Stimulated activated CD8-positive, alpha-beta memory T cell treated with anti-CD3 and anti-CD28 coated beads, Interleukin-4, amount 100 ng/mL, for 48 hours (primary cell): ENCODE data around the gene CIRBP.
"Not testable (repeated sequence)": the region's sequence is repeated elsewhere in the genome, so short reads cannot be mapped to it uniquely, and the experiment has no call there.

ENCODE experiments used
- DNase-seq: peaks from one replicate; pipeline ENCODE4 v3.0.0-alpha.2; 2020

CIRBP gene

DNA sequence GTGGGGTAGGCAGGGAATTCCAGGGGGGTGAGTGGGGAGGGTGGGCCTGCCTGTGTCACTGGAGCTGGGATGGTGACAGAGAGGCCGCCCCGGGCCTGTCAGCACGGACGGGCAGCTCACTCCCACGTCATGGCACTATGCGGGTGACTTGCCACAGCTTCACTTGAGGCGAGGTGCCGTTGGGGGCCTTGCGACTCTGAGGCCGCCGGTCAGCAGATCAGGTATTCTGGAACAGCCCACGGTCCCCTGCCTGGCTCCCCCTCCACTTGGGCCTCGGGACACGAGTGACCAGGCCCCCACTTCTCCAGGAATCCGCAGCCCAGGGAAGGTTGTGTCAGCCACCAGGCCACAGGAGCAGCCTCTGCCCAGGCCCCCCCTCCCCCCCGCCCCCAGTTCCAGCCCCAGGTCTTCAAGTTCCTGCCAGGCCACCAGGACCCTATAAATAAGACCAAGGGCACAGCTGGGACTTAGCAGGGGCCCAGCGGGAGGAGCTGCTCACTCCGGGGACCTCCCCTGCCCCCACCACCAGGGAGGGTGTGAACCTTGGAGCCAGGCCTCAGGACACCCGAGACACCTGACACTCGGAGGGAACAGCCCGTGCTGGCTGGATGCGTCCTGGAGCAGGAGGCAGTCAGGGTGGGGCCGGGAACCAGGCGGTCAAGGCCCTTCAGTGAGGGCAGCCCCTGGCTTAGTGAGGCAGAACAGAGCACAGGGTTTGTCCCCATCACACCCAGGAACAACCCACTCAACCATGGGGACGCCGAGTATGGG lies 23.5 kb upstream of the CIRBP start:
- no peak for DNase-seq

DNA sequence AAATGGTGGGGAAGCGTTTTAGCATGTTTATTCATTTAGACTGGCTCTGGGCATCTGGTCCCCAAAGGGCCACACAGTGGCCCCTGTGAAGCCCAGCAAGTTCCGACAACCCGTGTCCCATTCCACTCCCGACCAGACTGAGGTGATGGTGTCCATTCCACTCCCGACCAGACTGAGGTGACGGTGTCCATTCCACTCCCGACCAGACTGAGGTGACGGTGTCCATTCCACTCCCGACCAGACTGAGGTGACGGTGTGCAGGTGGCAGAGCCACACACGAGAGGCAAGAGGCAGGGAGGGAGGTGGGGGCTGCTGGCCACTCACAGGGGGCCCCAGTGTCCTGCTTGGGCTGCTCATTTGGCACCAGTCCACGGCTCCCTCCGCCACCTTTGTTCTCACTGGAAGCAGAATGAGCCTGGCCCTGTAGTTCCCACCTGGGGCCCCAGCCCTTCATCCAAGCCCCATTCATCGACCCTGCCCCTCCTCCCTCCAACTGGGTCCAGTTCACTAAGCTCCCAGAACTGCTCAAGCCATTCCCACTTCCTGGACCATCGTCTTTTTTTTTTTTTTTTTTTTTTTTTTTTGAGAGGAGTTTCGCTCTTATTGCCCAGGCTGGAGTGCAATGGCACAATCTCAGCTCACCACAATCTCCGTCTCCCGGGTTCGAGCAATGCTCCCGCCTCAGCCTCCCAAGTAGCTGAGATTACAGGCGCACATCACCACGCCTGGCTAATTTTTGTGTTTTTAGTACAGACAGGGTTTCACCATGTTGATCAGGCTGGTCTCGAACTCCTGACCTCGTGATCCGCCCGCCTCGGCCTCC lies 22.7 kb upstream of the CIRBP start:
- not testable (repeated sequence) for DNase-seq

DNA sequence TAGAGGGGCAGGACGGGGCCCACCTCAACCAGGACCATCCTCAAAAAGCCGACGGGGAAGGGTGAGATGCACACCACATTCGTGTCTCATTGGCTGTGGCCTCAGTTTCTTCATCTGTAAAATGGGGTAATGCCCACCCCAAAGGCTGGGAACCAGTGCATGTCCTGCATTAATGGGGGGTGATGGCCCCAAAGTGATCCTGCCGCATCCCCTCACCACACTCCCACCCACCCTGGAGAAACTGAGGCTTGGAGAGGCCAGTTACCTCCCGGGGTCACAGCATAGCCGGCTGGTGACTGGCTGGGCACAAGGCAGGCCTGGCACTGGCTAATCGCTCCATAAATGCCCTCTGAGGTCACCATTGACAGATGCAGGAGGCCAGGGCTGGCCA lies 21.4 kb upstream of the CIRBP start:
- no peak for DNase-seq

DNA sequence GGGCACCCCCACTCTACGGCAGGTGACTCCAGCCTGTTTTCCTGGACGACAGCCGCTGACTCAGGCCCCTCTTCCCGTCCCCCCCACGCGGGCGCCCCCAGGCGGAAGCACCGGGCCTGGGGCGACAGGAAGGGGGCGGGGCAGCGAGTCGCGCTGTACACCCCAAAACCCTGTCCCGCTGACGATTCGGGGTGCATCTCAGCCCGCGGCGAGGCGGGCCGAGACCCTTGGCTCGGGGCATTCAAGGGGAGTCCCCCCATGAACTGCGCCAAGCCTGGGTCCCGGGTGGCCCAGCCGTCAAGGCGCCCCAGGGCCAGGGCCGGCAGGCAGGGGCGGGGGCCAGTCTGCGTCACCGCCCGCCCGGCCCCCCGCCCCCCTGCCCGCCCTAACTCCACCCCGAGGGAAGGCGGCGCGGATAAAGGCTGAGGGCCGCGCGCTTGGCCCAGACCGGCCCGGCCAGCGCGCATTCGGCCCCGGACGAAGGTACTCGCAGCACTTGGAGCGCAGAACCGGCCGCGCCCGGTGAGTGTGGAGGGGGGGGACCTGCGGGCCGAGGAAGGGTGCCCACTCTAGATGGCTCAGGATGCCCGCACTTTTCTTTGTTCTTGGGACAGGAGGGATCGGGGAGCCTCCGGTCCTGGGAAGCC lies 20.9 kb upstream of the CIRBP start, which contains the start of gene MIDN:
Gene MIDN, plus strand, starts transcription at position 445 of the 647 bp plus-strand sequence. CDS start 1,714 bp downstream, outside the sequence.
- peak; percentile 82 for DNase-seq

DNA sequence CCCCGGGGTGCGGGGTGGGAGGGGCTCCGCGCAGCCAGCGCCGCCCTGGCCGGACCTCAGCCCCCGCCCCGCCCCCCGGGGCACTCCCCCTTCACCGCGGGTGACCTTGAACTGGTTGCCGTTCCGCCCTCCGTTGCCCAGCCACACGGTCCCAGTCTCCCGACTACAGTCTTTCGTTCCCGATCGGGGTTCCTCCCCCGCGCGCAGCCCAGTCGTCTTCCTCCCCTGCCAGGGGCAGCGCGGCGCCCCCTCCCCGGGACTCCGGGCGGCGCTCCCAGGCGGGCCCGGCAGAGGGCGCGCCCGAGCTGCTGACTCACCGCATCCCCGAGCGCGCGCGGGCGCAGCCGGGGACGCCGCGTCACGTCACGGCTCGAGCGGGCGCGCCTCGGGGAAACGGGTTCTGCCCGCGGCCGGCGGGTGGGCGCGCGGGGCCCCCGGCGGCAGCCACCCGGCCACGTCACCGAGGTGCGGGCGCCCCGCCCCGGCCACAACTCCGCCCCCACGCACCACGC lies 20.3 kb upstream of the CIRBP start:
- peak; percentile 86 for DNase-seq

DNA sequence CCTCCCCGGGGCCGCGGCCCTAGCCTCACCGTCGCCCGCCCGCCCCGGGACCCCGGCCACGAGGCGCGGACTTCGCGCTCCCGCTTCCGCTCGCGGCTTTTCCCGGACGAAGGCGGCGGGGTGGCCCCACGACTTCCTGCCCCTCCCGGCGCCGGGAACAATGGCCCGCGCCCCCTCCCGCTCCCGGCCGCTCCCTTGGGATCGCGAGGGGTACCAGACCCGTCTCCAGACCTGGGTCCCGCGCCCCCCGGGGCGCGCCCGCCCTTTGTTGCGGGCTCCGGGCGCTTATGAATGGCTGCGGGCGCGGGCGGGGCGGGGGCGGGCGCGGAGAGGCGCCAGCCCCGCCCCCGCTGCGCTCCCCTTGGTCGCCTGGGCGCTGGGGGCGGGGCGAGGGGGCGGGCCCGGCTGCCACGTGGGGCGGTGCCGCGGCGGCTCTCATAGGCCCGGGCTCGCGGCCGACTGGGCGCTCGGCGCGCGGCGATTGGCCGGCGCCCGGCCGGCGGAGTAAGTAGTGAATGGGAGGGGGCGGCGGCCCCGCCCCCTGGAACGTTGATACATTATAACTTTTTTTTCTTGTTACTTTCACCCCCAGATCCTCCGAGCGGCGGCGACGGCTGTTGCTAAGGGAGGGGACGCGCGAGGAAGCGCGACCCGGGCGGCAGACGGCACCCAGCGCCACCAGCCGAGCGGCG lies 19.7 kb upstream of the CIRBP start:
- DNase-seq: peak; percentile 91

DNA sequence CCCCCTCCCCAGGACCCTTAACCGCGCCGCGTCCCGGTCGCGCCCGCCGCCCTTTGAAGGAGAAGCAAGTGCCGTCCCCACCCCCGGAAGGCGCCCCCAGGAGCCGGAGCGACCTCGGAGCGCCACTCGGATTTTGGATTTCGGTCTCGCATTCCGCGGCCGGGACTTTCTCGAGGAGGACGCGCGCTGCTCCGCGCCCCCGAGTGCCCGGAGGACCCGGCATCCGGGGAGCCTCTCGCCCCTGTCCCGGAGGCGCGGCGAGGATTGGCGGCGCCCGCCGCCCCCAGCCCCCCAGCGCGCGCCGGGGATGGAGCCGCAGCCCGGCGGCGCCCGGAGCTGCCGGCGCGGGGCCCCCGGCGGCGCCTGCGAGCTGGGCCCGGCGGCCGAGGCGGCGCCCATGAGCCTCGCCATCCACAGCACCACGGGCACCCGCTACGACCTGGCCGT lies 19.1 kb upstream of the CIRBP start:
- no peak for DNase-seq

DNA sequence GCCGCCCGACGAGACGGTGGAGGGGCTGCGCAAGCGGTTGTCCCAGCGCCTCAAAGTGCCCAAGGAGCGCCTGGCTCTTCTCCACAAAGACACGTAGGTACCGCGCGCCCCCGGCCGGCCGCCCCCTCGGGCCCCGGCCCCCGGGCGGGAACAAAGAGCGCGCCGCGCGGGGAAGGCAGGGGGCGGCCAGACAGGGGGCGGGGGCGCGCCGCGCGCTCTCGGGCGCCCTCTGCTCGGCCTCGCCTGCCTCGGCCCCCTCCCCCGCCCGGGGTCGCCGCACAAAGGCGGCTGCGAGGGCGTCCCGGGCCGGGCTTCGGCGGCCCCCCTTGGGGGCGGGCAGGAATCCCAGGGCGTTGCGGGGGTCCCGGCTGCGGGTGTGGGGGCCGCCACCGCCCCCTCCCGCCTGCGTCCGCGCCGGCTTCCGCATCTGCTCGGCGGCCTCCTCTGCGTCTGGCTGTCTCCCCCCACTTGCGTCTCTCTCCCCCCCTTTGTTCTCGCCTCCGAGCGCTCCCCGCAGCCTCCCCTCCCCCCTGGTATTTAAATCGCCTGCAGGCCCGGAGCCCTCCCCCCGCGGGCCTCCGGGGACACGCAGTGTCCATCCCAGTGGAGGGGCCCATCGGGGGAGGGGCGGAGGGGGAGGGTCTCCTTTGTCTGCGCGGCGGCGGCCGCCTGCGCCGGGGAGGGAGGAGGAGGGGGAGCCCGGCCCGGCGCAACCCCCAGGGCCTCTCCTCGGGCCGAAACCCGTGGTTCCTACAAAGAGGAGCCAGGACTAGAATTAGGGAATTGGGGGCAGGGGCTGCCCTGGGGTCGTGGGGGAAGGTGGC lies 18.5 kb upstream of the CIRBP start:
- no peak for DNase-seq

DNA sequence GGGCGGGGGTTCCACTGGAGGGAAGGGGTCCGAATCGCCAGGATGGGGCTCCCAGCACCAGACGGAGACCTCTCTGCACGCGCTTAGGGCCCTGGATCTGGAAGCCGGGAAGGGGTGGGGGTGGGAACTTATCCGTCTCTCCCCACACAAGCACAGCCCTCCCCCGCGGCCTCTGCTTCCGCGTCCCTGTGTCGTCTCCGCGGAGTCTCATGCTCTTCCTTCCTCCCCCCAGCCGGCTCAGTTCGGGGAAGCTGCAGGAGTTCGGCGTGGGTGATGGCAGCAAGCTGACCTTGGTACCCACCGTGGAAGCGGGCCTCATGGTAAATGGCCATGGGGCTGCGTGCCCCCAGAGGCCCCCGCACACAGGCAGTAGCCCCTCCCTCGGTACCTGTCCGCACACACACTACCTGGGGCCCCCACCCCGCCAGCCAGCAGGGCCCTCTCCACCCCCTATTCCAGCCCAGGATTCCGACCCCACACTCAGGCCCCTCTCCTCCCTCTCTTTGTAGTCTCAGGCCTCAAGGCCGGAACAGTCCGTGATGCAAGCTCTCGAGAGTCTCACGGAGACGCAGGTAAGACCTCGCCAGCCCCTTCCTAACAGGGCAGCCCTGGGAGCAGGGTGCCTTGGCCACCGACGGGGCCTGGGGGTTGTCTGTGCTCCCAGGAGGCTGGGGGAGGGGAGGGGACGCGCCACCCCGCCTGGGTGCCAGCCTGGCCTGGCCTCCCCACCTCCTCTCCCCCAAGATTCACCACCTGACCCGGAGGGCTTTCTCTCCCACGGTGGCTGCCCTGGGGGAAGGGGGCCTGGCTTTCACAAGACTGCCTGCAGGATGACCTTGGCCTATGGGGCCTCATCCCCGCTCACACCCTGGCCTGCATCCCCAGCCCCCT lies 17.6 kb upstream of the CIRBP start:
- DNase-seq: peak; percentile 76

DNA sequence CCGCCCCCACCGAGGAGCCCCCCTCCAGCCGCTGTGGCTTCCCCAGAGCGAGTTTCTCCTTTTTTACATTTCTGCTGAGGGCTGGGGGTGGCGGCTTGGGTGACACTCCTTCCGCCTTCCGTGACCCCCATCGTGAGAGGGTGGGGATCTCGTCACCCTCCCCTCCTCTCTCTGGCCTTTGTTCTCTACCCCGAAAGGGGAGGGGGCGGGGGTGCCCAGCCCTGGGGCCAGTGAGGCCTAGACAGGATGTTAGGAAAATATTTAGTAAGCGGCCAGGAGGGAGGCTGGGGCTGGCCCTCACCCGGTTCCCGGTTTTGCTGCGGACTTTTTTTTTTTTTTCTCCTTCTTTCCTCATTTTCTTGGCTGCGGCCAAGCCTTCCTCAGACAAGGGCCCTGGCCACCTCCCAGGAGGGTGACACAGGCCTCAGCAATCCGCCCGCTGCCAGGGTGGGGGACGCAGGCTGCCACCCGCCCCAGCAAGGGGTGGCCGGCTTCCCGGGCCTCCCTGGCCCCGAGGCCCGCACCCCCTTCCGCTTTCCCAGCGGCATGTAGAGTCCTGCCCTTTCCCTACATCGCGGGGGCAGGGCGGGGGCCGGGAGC lies 16.8 kb upstream of the CIRBP start:
- peak; percentile 75 for DNase-seq

DNA sequence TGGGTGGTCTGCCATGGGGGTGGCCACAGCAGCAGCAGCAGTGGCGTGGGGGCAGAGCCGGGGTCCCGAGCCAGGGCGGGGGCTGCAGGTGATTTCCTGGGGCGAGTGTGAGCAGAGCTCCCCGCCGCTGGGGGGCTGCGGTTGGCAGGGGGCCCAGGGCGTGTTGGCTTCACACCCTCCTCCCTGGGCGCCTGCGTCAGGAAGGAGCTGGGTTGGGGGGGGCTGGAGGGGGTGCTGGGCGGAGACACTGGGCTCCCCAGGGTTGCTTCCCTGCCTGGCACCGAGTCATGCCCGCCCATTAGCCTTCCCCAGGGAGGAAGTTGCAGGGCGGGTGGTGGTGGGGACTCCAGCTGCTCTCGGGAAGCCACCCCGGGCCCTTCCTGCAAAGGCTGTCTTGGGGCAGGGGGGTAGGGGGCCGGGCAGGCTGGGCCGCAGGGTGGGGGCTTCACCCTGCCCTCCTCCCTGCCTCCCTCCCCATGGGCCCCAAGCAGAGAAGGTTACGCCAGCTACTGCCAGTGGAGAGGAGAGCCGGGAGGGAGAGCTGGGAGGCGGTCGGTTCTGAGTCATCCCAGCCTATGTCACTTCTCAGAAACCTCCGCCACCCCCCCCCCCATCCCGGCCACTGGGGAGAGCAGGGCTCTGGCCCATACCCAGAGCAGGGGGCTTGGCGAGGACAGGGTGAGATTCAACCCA lies 16.2 kb upstream of the CIRBP start:
- DNase-seq: peak; percentile 84

DNA sequence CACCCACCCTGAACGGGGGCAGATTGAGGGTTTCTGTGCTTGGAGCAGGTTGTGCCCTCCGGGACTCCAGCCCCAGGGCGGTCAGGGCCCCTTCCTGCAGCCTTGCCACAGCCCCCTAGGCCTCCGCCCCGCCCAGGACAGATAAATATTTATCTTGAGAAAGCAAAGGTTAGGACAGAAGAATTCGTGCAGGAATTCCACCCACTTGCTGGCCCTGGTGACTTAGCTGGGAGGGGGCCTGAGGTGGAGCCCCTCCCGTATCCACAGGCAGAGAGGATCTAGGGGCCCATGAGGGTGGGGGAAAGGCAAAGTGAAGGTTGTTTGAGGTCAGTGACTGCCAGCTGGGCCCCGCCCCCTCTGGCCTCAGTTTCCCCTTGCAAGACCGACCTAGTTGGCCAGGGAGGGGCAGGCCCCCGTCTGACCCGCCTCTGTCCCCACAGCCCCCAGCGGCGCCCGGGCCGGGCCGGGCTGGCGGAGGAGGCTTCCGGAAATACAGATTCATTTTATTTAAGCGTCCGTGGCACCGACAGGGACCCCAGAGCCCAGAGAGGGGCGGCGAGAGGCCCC lies 15.5 kb upstream of the CIRBP start:
- DNase-seq: no peak

DNA sequence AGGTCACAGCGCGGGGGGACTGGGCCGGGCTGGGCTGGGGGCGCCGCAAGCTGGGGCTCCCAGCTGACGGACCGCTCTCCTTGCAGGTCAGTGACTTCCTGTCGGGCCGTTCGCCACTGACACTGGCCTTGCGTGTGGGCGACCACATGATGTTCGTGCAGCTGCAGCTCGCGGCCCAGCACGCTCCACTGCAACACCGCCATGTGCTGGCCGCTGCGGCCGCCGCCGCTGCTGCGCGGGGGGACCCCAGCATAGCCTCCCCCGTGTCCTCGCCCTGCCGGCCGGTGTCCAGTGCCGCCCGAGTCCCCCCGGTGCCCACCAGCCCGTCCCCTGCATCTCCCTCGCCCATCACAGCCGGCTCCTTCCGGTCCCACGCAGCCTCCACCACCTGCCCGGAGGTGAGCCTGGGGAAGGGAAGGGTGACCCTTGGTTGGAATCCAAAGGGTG lies 15.0 kb upstream of the CIRBP start:
- no peak for DNase-seq

DNA sequence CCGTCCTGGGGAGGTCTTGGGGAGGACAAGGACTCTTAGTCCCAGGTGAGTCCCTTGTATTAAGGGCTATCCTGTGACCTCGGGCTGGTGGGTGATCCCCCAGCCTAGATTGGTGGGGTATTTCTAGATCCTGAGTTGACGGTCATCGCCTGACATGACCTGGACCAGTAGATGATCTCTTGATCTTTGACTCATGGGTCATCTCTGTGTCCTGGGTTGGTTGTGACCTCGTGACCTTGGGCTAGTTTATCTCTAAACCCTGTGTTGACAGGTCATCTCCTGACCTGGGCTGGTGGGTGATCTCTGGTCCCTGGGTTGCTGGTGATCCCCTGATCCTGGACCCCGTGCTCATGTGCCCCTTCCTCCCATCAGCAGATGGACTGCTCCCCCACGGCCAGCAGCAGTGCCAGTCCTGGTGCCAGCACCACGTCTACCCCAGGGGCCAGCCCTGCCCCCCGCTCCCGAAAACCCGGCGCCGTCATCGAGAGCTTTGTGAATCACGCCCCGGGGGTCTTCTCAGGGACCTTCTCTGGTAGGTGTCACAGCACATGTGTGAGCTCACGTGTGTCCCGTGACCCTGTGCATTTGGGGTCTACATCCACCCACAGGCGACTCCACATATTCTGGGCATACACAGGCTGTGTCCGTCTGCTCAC lies 14.5 kb upstream of the CIRBP start:
- DNase-seq: no peak

DNA sequence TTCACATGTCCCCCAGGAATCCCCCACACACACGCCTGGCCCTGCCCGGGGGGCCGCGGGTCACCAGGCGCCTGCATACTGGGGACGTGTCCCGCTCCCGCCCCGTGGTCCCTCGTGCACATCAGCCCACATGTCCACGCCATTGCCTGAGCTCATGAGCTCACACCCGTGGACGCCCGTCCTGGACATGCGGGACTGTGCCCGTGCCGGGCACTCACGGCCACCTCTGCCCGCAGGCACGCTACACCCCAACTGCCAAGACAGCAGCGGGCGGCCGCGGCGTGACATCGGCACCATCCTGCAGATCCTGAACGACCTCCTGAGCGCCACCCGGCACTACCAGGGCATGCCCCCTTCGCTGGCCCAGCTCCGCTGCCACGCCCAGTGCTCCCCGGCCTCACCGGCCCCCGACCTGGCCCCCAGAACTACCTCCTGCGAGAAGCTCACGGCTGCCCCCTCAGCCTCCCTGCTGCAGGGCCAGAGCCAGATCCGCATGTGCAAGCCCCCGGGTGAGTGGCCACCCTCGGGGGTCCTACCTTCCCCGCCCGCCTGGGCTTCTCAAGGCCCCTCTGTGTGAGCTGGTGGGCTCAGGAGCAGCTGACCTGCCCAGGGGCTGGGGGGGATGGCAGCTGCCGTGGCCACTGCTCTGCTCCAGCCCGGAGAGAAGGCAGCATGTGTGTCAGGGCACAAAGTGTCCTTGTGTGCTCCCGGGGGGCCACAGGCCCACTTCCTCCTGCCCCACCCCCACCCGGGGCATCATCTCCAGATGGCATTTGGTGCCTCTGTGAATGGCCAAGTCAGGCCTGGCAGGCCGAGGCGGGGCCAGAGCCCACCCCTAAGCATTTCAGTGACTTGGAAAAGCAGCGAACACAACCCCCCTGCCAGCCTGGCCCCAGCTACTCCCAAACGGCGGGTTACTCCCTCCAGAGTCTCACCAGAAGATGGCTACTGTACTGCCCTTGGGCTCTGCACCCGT lies 13.7 kb upstream of the CIRBP start:
- DNase-seq: no peak

DNA sequence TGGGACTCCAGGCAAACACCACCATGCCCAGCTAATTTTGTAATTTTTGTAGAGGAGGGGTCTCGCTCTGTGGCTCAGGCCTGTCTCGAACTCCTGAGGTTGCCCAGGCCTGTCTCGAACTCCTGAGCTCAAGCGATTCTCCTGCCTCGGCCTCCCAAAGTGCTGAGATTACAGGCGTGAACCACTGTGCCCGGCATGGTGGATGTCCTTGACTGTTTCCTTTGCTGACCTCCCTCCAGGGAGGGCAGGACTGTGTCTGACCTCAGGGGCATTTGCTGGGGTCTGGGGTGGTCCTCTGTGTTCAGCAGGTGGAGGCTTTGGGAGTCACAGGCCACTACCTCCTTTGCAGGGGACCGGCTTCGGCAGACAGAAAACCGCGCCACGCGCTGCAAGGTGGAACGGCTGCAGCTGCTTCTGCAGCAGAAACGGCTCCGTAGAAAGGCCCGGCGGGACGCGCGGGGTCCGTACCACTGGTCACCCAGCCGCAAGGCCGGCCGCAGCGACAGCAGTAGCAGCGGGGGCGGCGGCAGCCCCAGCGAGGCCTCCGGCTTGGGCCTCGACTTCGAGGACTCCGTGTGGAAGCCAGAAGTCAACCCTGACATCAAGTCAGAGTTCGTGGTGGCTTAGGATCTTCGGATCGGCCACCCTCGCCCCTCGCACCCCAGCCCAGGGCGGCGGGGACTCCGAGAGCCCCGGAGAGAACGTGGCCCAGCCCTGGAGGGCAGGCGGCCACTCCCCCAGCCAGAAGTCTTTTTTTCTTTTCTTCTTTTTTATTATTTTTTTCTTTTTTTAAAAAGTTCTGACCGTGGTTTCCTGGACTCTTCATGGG lies 12.3 kb upstream of the CIRBP start:
- no peak for DNase-seq
